HG02943 (cell line): ENCODE measurements around the gene TTC23.
"Not testable (repeated sequence)": the region's sequence is repeated elsewhere in the genome, so short reads cannot be mapped to it uniquely, and the experiment has no call there.

Source experiments
- ATAC-seq: cut with Tn5 transposase; IDR thresholded peaks from one replicate; pipeline ENCODE4 v1.9.1; 2021; ENCODE audit warnings: mild to moderate bottlenecking, low read depth, moderate library complexity; ENCODE audit not compliant: unreplicated experiment

TTC23 gene

GRCh38 chr15:99202176-99202552 lies 47.2 kb downstream of the TTC23 start:
- ATAC-seq = no peak

DNA sequence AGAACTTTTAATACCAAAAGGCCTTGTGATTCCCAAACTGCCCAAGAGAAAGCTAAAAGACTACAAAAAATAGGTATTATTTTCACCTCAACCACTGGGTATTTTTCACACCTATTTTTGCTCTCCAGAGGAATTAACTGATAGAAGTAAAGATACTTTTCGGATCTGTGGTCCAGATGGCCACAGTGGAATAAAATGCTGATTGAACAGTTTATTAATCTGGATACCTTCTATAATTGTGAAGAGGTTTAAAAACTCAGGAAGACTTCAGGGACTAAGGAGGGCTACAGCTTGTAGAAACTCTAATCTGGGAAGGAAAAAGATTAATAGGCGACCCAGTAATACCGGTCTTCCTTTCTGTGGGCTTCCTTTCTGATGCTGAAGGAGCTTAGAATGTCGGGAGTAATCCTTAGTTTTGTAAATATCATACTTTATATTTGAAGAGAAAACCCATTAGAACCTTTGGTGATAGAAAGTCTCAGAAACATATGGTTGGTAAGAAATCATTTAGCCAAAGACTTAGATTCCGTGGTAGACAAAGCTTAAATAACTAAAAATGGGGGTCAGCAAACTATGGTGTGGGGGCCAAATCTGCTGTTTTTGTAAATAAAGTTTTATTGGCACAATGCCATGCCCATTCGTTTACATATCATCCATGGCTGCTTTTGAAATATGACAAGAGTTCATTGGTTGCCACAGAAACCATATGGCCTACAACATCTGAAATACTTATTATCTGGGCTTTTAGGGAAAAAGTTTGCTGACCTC lies 47.8 kb downstream of the TTC23 start:
- ATAC-seq = no peak

- no peak for ATAC-seq
Observed at GRCh38 chr15:99197856-99198255, 51.5 kb downstream of the TTC23 start.

DNA sequence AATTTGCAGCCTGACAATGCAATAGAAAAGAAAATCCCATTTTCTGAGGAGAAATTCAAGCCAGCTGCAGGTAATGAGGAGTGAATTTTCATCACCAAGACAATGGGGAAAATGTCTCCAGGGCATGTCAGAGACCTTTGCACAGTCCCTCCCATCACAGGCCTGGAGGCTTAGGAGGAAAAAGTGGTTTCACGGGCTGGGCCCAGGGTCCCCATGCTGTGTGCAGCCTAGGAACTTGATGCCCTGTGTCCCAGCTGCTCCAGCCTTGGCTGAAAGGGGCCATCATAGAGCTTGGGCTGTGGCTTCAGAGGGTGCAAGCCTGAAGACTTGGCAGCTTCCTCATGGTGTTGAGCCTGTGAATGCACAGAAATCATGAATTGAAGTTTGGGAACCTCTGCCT lies 57.2 kb downstream of the TTC23 start:
- not testable (repeated sequence) for ATAC-seq

DNA sequence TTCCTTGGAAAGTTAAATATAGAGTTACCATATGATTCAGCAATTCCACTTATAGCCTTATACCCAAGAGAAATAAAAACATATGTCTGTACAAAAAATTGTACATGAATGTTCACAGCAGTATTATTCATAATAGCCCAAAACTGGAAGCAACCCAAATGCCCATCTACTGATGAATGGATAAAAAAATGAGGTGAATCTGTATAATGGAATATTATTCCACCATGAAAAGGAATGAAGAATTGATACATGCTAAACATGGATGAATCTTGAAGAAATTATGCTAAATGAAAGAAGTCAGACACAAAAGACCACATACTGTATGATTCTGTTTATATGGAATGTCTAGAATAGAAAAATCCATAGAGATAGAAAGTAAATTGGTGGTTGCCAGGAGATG lies 61.4 kb downstream of the TTC23 start:
- ATAC-seq = no peak

DNA sequence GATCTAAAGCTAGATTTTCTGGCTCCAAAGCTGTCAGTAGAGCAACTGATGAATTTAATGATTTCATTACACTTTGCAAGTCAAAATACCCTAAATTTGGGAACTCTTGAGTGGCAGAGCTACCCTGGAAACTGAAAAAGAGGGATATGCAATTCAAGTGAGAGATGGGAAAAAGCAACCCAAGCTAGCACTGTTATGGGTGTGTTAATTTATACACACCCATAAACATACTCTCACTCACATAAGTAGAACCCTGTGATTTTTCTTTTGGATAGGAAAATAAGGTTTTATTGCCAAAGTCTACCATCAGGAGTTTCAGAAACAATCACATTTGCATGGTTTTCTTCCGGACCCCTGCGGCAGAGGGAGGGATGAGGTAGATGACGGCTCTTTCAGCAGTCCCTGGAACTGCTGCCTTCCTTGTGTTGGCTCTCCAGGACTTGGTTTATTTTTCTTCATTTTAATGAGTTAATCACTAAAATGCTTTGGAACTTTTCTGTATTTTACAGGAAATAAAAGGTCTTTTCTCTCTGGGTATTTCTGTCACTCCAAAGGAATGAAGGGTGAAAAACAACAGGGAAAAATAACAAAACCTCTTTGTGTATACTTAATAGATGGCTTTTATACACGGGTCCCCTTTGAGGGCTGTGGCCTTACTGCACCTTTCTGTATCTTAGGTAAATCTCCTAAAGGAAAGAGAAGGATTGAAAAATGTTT lies 63.8 kb downstream of the TTC23 start:
- ATAC-seq = no peak

GRCh38 chr15:99182791-99183190 lies 66.6 kb downstream of the TTC23 start:
- ATAC-seq = no peak

DNA sequence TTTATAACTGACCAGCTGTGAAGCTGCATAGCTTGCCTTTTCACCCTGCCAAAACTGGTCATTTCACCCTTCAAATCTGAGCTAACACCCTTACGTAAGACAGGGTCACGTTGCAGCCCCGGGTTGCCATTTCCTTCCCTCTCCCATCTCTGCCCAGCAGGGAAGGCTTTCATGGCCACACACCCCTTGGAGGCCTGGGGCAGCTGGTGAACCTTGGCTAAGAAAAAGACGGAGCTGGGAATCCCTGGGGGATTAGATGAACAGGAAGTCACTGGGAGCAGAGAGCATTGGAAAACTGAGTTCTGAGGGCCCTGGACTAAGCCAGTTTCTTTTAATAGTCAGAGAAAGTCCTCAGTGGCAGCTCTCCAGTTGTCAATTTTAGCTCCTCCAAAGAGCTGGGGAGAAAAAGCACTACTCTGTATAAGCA lies 67.8 kb downstream of the TTC23 start:
- ATAC-seq = no peak

GRCh38 chr15:99180964-99181306 lies 68.4 kb downstream of the TTC23 start:
- ATAC-seq = no peak

- ATAC-seq = no peak
Observed at GRCh38 chr15:99180086-99180963, 69.1 kb downstream of the TTC23 start.

GRCh38 chr15:99177679-99178078 lies 71.7 kb downstream of the TTC23 start:
- no peak for ATAC-seq

GRCh38 chr15:99176757-99177156 lies 72.6 kb downstream of the TTC23 start:
- no peak for ATAC-seq

GRCh38 chr15:99174567-99175395 lies 74.6 kb downstream of the TTC23 start:
- no peak for ATAC-seq

GRCh38 chr15:99172989-99173388 lies 76.4 kb downstream of the TTC23 start:
- no peak for ATAC-seq

- no peak for ATAC-seq
Observed at GRCh38 chr15:99172171-99172570, 77.2 kb downstream of the TTC23 start.

GRCh38 chr15:99170476-99171065 lies 78.8 kb downstream of the TTC23 start:
- ATAC-seq = no peak

GRCh38 chr15:99169769-99170311 lies 79.5 kb downstream of the TTC23 start:
- ATAC-seq = no peak

- no peak for ATAC-seq
Observed at GRCh38 chr15:99168601-99169580, 80.5 kb downstream of the TTC23 start.

DNA sequence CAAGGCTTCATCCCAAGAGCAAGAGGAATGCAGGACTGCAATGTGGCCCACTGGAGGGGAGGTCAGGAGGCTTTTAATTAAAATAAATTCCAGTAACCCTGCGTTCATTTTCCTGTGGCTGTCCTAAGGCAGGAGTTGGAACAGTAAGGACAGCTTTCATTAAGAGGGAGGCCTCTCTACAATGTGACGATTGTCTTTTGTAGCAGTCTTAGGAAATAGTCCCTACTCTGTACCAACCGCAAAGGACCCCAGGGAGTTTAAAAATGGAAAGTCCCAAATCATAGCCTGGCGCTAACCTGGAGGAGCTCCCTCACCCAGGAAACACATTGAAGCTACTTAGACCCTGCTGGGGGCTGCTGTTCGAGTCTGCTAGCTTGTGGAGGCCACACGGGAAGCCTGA lies 81.7 kb downstream of the TTC23 start:
- ATAC-seq = no peak
